Stimulated activated CD4-positive, alpha-beta T cell treated with anti-CD3 and anti-CD28 coated beads, Interleukin-4, amount 100 ng/mL, for 1 hour (primary cell): Measurements from ENCODE around the gene TTC12.

Experiments used
- DNase-seq: peaks from one replicate; pipeline ENCODE4 v3.0.0-alpha.2; 2020

Gene TTC12

DNA sequence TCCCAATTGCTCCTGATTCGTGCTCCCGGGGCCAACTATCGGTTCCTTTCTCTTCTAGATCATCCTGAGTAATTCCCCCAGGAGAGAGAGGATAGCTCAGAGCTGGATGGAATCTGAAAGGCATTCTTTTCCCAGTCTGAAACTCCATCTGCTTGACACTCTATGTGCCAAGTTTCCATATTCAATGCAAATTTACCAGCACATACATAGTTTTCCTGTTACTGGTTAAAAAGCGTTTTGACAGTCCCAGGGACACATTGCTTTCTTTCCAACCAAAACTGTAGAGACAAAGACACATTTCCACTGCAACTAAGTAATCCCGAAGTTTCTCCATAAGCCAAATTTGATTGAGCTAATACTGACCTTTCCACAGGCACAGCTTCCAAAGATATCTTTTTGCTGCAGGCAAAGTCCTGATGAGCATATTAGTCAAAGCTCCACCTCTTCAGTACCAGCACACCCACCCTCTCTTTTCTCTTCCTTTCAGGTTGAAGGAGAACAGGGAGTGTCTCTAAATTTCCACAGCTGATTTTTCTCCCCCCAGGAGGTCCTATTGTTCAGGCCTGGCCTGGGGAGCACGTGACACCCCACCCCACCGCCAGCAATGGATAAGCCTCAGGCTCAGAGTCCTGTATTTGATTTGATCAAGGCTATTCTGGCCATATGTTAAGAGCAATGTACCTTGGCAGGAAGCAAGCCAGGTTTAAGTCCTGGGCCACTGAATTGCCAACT, 63.5 kb downstream of the TTC12 start:
- no peak for DNase-seq

DNA sequence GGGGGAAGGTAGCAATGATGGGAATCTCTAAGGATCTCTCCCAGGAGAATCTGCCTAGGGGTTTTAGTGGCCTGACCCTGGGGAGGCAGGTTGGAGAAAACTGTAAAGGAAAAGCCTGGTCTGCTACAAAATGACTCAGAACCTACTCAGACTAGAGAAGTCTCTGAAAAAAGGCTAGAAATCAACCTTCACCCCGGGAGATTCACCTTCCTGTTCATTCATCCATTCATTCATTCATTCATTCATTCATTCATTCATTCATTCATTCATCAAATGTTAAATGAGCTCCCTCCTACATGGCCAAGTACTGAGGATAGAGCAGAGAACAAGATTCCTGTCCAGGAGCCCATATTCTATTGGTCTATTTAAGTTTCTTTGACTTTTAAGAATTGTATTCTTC, 64.3 kb downstream of the TTC12 start:
- DNase-seq, result no peak

DNA sequence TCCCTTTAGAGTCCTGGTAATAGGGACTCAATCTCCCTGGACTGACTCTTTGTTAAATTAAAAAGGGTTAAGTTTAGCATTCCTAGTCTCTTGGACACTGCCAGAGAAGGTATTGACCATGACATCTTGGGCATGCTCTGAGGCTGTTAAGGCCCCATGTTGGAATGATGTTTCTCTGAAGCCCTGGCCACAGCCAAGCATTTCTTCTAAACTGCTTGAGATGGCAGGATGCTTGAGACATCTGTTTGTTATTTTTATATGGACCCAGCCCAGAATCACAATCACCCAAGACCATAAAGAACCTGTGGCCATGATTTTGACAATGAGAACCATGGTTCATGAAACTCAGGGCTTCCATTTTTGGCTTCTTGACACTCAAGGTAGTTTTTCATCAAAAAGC, 67.7 kb downstream of the TTC12 start:
- no peak for DNase-seq

DNA sequence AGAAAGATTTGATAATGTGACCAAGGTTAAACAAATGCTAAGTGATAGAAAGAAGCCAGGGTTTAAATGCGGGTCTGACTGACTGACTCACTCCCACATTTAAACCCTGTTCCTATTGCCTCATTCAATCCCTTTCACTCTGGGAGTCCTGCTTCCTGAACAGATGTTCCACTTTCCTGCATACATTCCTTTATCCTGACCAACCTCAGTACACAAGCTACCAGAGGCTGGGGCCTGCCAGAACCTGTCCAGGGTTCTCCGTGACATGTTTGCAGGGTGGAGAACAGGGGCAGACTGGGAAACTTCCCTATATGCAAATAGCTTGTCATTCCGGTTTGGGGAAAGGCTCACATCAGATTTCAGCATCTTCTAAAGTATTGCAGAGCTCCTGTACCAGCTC, 70.2 kb downstream of the TTC12 start:
- no peak for DNase-seq

DNA sequence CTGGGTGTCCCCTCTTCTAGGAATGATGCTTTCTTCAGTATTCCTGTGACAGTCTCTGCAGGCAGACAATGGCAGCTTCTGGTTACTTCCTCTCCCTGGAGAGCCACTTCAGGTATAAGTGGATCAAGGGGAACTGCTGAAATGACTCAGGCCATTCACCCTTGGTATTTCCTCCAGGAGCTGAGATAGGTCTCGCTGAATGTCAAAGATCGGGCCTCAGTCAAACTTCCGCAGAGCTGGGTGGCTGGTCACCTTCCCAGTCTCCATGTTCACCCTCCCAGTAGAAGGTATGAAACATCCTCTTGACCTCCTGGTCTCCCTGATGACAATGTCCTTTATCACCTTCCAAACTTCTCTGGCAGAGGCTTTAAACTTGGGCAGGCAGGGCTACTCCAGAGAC, 71.4 kb downstream of the TTC12 start:
- DNase-seq, result no peak

DNA sequence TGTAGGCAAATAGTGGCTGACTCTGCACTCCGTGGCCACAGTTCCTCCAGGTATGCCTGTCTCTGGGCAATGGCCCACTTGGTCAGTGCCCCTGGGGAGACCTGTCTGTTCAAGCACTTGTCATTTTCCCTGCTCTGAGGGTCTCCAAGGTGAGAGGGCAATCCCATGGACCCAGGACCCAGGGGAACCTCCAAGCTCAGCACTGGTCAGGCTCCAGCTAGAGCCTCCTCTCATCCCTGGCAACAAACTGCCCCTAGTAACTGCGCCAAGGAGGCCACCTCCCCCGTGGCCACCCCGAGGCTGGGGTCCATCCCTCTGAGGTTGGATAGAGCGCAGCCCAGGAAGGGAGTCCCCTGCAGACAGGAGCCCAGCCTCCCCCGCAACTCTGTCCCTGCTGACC, 72.5 kb downstream of the TTC12 start:
- DNase-seq, result no peak

DNA sequence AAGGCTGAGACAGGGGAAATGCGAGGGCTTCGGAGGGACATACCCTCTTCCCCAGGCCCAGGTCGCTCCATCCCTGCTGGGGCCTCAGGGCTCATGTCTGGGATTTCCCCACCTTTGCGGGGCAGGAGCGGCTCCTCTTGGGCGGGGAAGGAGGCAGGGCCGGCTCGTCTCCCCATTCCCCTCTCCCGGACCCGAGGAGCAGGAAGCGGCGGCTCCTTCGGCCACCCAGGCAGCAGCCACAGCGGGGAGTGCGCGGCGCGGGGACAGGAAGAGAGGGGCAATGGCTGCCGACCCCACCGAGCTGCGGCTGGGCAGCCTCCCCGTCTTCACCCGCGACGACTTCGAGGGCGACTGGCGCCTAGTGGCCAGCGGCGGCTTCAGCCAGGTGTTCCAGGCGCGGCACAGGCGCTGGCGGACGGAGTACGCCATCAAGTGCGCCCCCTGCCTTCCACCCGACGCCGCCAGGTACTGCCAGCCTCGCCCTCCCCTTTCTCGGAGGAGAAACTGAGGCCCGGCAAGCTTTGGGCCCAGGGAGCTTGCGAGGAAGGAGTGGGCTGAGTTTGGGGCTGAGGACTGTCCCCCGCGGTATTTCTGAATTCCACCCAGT, 73.3 kb downstream of the TTC12 start, which contains the start of gene ANKK1:
ANKK1 (plus strand) TSS at position 175 of the 607 bp plus-strand sequence; CDS start at position 281, 106 bp downstream.
- no peak for DNase-seq

DNA sequence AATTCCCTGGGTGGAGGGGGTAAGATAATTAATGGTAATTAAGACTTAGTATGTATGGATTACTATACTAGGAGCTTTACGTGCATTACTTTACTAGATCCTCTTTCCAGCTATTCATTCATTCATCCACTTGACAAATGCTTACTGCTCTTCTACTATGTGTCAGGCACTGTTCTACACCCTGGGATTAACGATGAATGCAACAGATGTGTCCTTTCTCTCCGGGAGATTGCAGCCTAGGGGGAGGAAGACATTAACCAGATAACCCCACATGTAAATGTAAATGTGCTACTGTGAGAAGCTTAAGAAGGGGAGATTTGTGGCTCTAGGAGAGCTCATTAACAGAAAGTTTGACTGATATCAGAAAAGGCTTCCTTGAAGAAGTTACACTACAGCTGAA, 74.9 kb downstream of the TTC12 start:
- DNase-seq, result no peak

DNA sequence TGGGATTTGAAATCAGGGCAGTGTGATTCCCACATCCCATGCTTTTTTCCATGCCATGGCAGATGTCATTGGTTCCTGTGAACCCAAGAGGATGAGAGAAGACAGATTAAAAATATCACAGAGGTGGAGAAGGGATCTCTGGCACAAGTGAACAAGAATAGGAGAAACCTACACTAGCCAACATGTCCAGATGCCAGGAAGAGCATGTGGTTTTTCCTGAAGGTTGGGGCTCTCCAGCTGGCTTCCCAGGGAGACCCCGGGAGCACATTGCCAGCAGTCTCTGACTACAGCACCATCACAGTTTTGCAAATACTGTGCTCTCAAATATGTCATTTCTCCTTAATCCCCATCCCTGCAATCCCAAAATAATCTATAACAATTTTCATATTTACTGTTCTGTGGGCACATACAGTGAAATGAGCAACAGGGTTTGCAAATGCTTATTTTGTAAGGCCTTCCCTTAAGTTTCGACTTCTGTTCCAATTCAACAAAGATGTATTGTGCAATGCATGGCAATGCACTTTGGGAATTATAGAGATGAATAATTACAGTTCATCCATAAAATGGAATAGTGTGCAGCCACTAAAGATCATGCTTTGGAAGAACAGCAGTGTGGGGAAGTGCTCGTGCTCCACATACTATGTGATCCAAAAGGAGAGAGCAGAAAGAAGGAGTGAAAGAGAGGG, 78.0 kb downstream of the TTC12 start:
- no peak for DNase-seq

DNA sequence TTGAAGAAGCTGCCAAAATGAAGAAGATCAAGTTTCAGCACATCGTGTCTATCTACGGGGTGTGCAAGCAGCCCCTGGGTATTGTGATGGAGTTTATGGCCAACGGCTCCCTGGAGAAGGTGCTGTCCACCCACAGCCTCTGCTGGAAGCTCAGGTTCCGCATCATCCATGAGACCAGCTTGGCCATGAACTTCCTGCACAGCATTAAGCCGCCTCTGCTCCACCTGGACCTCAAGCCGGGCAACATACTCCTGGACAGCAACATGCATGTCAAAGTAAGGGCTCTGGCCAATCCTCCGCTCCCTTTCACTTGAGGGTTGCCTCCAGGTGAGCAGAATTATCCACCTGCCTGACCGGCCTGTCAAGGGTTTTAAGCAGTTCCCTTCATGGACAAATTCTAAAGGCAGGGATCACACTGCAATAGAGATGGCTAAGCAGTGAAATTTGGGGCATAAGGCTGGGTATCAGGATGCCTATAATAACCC, 79.2 kb downstream of the TTC12 start:
- no peak for DNase-seq

DNA sequence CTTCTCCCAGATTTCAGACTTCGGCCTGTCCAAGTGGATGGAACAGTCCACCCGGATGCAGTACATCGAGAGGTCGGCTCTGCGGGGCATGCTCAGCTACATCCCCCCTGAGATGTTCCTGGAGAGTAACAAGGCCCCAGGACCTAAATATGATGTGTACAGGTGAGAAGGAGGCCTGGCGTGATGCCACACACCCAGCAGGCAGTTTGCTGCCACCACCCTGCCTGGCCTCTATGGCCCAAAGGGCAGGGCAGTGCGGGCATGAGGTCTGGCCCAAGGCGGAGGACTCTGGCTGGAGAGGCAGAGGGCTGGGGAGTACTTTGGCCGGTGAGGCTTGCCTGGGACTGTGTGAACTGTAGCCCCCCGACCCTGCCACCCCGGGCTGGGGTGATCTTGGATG, 80.5 kb downstream of the TTC12 start:
- no peak for DNase-seq

DNA sequence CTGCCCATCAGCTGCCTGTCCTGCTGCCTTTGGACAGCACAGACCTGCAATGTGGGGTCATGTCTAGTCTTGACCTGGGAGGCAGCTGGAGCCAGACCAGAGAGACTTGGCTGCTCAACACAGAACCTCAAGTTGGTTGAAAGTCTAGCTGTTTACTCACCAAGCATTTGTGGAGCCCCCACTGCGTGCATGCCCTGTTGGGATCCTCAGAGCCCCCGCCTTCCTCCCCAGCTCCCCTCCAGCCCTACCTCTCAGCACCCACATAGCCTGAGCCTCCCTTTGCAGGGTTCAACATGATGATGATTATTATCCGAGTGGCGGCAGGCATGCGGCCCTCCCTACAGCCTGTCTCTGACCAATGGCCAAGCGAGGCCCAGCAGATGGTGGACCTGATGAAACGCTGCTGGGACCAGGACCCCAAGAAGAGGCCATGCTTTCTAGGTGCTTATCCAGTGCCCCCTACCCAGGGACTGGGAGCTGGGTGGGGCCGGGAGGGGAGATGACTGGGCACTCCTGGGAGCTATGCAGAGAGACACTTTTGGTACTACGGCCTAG, 81.5 kb downstream of the TTC12 start:
- no peak for DNase-seq

DNA sequence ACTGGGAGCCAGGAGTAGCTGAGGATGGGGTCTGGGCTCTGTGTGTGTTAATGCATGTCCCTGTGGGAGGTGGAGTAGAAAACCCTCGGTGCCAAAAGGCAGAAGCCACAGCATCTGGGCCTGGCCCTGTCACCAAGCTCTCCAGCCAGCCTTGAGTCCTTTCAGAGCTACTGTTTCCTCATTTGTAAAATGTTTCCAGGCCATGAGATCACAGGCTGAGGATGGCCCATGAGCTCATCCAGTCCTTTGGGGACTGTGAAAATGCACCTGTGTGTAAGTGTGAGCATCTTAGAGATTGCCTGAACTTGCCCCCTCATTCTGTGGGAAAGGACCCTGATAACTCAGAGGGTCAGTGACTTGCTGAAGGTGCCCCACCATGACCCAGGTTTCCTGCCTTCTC, 82.3 kb downstream of the TTC12 start:
- DNase-seq, result no peak

DNA sequence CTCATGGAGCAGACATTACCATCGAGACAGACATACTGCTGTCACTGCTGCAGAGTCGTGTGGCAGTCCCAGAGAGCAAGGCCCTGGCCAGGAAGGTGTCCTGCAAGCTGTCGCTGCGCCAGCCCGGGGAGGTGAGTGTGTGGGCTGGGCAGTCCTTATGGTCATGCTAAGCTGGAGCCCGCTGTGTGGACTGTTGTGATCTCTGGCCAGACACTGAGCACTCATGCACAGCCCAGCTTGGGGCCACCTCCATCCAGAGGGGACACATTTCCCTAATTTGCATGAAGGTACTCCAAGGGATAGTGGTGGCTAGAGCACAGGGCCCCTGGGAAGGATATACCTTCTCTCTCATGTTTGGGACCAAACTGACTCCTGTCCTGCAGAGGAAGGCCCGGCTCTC, 82.8 kb downstream of the TTC12 start:
- no peak for DNase-seq

DNA sequence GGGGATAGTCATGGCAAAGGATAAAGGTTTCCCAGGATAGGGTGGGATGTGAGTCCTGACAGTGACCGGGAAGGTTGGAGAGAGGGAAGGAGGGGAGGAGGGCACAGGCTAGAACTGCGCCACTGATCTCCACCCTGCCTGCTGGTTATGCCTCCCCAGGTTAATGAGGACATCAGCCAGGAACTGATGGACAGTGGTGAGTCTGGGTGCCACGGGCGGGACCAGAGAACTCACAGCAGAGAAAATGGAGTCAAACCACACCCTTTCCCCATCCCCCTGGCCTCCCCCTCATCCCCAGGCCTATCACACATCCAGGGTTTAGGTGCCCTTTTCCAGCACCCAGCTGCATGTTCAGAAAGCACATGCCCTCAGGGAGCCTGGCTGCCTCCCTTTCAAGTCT, 83.4 kb downstream of the TTC12 start:
- DNase-seq, result no peak

DNA sequence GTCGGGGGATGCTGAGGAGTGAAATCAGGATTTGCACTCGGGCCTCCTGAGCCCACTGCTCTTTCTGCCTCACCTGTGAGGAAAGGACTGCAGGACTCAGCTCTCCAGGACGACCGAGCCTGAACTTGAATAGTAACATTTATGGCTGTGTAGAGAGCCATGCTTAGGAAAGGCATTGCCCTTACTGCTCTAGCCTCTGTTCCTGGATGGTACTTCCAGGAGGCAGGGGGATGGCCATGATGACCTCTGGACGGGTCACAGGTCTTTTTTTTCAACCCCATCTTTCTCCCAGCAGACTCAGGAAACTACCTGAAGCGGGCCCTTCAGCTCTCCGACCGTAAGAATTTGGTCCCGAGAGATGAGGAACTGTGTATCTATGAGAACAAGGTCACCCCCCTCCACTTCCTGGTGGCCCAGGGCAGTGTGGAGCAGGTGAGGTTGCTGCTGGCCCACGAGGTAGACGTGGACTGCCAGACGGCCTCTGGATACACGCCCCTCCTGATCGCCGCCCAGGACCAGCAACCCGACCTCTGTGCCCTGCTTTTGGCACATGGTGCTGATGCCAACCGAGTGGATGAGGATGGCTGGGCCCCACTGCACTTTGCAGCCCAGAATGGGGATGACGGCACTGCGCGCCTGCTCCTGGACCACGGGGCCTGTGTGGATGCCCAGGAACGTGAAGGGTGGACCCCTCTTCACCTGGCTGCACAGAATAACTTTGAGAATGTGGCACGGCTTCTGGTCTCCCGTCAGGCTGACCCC, 84.5 kb downstream of the TTC12 start:
- DNase-seq, result no peak

DNA sequence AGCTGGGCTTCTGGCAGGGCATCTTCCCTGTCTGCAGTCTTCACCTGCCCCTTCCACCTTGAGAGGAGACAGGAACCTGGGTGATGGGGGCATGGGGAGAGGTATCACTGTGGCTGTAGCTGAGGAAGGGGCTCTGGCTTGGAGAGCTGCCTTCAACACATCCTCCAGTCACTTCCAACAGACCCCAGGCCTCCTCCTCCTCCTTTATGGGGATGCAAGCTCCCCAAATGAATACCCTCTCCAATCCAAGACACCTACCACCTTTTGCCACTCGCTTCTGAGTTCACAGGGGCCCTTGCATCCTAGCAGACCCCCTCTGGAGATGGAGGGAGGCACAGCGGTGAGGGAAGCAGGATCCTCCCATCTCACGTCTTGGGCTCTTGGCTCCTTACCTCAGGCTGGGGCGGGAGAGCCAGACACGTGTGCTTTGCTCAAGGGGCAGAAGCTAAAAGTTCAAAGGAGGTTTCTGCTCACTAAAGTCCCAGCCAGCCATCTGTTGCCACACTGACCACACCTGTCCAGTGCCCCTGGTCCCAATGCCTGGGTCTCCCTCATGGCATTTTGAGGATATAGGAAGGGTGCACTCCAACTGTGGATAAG, 86.3 kb downstream of the TTC12 start:
- no peak for DNase-seq

DNA sequence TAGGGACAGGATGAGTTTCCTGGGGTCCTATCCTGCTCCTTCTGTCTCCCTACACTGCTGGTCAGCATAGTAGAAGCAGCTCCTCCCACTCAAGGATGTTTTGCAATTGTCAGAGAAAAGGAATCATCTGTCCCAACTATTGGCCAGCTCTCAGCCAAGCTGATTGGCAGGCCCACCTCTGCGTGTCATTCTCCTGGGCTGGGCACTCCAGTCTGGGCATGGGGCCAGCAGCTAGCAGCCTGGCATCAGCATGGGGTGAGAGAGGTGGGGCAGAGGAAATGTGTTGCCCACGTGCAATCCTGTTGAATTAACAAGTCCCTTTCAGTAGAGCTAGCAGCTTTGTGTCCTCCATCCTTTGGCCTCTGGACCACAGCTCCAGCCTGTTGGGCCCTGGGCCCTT, 87.3 kb downstream of the TTC12 start:
- DNase-seq, result no peak

DNA sequence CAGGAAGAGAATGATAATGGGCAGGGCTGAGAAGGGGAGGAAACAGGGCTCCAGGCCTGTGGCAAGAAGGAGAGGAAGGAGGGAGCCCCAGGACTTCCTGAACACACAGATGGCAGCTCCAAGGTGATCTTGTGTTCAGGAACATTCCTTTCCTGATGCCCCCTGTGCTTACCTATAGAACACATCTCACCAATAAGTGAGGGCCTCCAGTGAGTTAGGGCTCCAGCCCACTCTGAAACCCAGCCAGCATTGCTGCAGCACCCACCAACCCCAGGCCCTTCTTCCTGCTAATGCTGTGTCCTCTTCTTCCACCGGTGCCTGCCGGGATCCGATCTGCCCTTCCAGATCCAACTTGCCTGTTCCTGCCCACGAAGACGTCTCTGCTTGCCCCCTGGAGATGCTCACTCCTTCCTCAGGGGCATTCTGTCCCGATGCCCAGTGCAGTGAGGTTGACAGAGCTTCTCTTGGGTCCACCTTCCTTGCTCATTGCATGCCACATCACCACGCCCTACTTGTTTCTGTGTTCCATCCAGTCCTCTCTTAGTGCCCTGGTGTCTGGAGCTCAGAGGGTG, 90.6 kb downstream of the TTC12 start:
- no peak for DNase-seq

DNA sequence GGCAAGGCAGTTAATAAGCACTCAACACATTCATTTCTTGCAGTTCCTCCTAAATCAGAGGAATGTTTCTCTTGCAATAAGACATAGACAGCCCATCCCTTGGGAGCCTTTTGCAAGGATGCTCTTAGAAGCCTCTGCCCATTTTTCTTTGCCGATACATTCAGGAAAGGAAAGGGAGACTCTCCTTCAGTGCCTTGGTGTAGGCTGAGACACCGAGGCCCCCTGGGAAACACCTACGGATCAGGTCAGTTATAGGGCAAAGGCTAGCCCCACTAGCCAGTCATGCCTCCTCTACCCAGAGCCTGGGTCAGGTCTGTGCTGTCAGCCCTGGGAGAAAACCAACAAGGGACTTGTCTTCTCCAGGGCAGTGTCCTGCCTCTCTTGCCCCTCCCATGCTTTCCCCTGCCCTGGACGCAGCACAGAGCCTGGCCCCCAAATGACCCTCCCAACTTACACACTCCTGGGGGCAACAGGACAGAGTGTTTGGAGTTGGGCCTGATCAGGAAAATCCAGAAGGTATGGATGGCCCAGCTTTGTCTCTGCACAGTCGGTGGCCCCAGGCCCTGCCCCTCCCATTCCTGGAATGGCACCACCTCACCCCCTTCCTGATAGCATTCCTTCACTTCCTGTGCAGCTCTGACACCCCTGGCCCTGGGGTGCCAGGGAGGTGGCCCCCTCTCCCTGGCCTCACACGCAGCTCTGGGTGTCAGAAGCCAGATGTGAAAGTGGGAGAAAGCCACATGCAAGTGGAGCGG, 91.5 kb downstream of the TTC12 start:
- no peak for DNase-seq

DNA sequence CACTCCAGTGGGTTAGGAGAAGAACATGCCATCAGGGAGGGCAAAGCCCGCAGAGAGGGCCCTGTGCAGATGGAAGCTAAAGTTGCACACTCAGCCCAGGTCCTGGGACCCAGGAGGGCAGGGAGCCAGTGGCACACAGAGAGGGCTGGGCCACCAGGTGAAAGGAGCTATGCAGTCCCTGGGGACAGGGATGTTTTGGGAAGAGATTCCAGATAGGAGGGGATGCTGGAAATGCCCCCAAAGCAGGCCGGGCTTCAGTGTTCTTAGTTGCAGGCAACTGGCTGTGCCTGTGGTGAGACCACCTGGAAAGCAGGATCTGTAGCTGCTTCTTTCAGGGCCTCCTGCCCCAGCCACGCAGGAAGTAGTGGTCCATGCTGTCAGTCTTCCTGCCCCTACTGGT, 92.8 kb downstream of the TTC12 start:
- no peak for DNase-seq

DNA sequence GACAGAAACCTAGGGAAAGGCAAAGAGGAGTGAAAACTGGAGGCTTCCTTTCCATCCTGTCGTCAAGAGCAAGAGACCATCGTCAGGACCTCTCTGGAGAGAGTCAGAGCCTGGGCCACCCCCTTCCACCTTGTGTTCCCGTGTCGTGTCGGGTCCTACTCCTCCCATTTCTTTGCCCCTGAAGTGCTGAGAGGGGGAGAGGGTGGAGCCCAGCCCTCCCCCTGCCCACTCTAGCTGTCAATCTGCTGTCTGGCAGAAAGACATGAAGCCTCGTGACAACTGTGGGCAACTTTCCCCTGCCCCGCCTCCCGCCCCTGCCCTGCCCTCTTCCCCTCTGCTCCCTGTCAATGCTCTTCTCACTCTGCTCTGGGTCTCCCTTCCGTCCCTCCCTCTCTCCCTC, 93.8 kb downstream of the TTC12 start:
- no peak for DNase-seq
